Heart left ventricle (tissue), 16 donors: Measurements from ENCODE around the gene PLA2G2D. TPM values are rescaled to one million over a fixed set of nuclear protein-coding genes. Genes with fewer than 3 reads are reported as not detected.

Source experiments
- ATAC-seq, 4 donors: fragments of 200-7000 bp; cut with Tn5 transposase; one replicate each; pipeline ENCODE4 v1.9.1; 2020 to 2022; ENCODE audit warnings: moderate library complexity in 4 of 4, mild to moderate bottlenecking in 3 of 4, moderate number of reproducible peaks in 1 of 4
- DNase-seq, 5 donors: peaks; one replicate each; pipeline ENCODE4 v3.0.0-alpha.2; 2020
- H3K27ac ChIP-seq, 12 donors: fragments of 200-600 bp; sonication (generic) in 4 of 12; one replicate each; pipeline versions ENCODE4 v1.5.0 to v1.8.0; 2016 to 2022; ENCODE audit warnings: mild to moderate bottlenecking in 2 of 12
- H3K27me3 ChIP-seq, 9 donors: fragments of 200-600 bp; sonication (generic) in 2 of 9; one replicate each; pipeline versions ENCODE4 v1.5.1 to v1.8.0; 2016 to 2022; ENCODE audit warnings: mild to moderate bottlenecking in 3 of 9
- H3K36me3 ChIP-seq, 9 donors: fragments of 200-600 bp; sonication (generic) in 2 of 9; one replicate each; pipeline versions ENCODE4 v1.5.0 to v1.8.0; 2018 to 2022; ENCODE audit warnings: mild to moderate bottlenecking in 2 of 9
- H3K4me1 ChIP-seq, 12 donors: fragments of 200-600 bp; sonication (generic) in 4 of 12; one replicate each; pipeline versions ENCODE4 v1.5.0 to v1.8.0; 2016 to 2022; ENCODE audit warnings: mild to moderate bottlenecking in 3 of 12
- H3K4me3 ChIP-seq, 12 donors: fragments of 200-600 bp; sonication (generic) in 4 of 12; one replicate each; pipeline versions ENCODE4 v1.5.0 to v1.8.0; 2017 to 2022; ENCODE audit warnings: mild to moderate bottlenecking in 9 of 12, moderate library complexity in 4 of 12
- H3K9me3 ChIP-seq, 12 donors: fragments of 200-600 bp; sonication (generic) in 4 of 12; one replicate each; pipeline versions ENCODE4 v1.5.0 to v1.8.0; 2016 to 2022; ENCODE audit warnings: mild to moderate bottlenecking in 1 of 12
- POLR2A ChIP-seq, 2 donors: fragments of 450-650 bp; IDR thresholded peaks; one replicate each; pipeline ENCODE4 v1.6.1; 2017; ENCODE audit warnings: antibody characterized with exemption in 2 of 2, mild to moderate bottlenecking in 2 of 2, moderate library complexity in 2 of 2
- WGBS, 4 donors: extraction: QIAGEN DNeasy Blood & Tissue Kit in 2 of 4; methylation state at CpG; one replicate each; pipeline versions ENCODE4 v1.1.5 to v1.1.7; 2013 to 2018; 5-methylcytosine and 5-hydroxymethylcytosine counted together
- intact Hi-C, 10 donors: fragments of 100-400 bp; cut with DNase I; formaldehyde crosslinking; loops; one replicate each; pipeline versions ENCODE4 v1.11.1 to v1.14.2; 2022
- polyA plus RNA-seq, 2 donors: library from polyadenylated mRNA; stranded (reverse); fragments of 200-250 nt; gene quantifications; one replicate each; pipeline ENCODE4 v1.2.3, GENCODE V29; 2013
- total RNA-seq, 9 donors: library from RNA; depleted of rRNA in 2 of 9; stranded (reverse); fragments of >200 nt in 2 of 9; fragmentation: NEBNext Ultra II Directional in 3 of 9; extraction: Animal tissue kit (Norgen Biotek cat#: 25700) in 3 of 9; gene quantifications; one replicate each; pipeline versions ENCODE4 v1.1.0 to v1.2.4, GENCODE V29; 2016 to 2023
- TF ChIP-seq, protein P1 (sequence below), 12 donors: fragments of 200-600 bp; sonication (generic) in 4 of 12; IDR thresholded peaks; one replicate each; pipeline versions ENCODE4 v1.5.0 to v1.8.0; 2018 to 2022; ENCODE audit warnings: antibody characterized with exemption in 12 of 12, mild to moderate bottlenecking in 5 of 12
- donor health status: ischemic (EF 13 %, LVEDD 7.1; RV severe dilation, severe dysfunction).
- donor health status: healthy with polysubstance abuse.
- donor health status: DM: no; HTN: yes; CAD: no.
- donor health status: DM: no; HTN: no; CAD: no.
- donor health status: ischemic (EF 25% LVEDD 6.9; RV normal size, moderate dysfunction).
- donor health status: ischemic (EF 25% LVEDD 5.7; RV mildly dilated, moderate dysfunction).
- donor health status: healthy.
- donor health status: DM: yes; HTN: yes; CAD: no.
- donor health status: ischemic (EF 35%, LVEDD 5.7; RV mildly dilated, moderate dysfunction).
- donor health status: nonischemic (EF 11% LVEDD 7.7; RV severe dilation, severe dysfunction).
- donor health status: DM: yes; HTN: yes; CAD: no.
- donor health status: PGD.
- donor health status: ischemic (EF 29% LVEDD 5.4; RV normal size, mild dysfunction).
- donor health status: nonischemic (EF 23%, LVEDD 6.1; RV moderate dilation, normal function).

Gene PLA2G2D
- total and polyA plus RNA-seq, 11 donors: 0.85 to 5.4 TPM; not detected in 9

DNA sequence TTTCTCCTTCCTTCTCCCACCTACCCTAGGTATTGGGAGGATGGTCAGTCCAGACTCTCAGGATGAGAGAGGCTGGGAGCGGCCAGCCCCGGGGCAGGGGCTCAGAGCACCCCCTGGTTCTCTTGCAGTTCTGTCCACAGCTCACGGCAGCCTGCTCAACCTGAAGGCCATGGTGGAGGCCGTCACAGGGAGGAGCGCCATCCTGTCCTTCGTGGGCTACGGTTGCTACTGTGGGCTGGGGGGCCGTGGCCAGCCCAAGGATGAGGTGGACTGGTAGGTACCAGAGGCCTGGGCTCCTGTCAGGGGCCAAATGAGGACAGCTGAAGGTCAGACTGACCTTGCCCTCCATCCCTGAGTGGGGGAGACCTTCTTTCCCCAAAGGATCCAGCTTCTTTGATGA, 24.0 kb upstream of the PLA2G2D start:
- DNase-seq (no peak), ATAC-seq (no peak)
- Histone ChIP-seq H3K36me3 (no peaks in the 10 kb centered on the region), H3K27ac (no peak overlapping the region), H3K27me3 (no peaks in the 10 kb centered on the region), H3K4me3 (no peak overlapping the region), H3K4me1 (peaks cover 0 to 7% (median 0%) of the 10 kb centered on the region in 12 donors), H3K9me3 (no peaks in the 10 kb centered on the region)
- TF ChIP-seq POLR2A (IDR thresholded peaks at IDR 0.05): no peak
- TF ChIP-seq, protein P1, sequence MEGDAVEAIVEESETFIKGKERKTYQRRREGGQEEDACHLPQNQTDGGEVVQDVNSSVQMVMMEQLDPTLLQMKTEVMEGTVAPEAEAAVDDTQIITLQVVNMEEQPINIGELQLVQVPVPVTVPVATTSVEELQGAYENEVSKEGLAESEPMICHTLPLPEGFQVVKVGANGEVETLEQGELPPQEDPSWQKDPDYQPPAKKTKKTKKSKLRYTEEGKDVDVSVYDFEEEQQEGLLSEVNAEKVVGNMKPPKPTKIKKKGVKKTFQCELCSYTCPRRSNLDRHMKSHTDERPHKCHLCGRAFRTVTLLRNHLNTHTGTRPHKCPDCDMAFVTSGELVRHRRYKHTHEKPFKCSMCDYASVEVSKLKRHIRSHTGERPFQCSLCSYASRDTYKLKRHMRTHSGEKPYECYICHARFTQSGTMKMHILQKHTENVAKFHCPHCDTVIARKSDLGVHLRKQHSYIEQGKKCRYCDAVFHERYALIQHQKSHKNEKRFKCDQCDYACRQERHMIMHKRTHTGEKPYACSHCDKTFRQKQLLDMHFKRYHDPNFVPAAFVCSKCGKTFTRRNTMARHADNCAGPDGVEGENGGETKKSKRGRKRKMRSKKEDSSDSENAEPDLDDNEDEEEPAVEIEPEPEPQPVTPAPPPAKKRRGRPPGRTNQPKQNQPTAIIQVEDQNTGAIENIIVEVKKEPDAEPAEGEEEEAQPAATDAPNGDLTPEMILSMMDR (IDR thresholded peaks at IDR 0.05): no peak
- intact Hi-C loops: no loop called here
- WGBS, 4 donors: 91 to 94% (median 92%) methylated on average over 6 to 8 of the region's 8 CpGs

DNA sequence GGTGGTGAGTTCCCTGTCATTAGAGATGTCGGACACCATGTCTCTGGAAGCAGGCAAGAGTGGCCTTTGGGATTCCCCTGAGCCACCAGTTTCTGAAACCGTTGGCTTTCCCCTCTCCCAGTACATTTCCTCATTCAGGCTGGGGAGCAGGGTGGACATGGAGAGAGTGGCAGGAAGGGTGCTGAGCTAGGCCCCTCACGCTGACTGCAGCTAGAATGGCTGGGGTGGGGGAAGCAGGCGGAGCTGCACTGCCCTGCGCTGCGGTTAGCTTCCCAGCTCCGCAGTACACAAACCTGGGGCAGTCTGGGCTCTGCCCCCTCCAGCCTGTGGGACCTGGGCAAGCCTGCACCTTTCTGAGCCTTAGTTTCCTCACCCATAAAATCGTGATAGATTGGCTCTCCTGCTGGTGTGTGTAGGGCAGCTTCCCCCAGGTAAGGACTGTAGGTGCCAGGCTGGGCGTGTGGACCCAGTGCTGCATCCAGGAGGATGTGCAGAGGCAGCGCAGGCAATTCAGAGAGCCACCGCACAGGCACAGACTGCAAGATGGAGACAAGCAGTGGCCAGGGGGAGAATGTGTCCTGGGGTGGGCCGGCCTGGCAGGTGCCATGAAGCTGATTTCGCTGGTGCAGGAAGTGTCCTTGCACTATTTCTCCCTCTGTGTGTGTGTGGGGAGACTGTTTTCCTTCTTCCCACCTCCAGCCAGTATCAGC, 22.8 kb upstream of the PLA2G2D start:
- peaks cover 0 to 7% (median 0%) of the 10 kb centered on the region in 12 donors for H3K4me1 ChIP-seq
- H3K36me3 ChIP-seq: no peaks in the 10 kb centered on the region
- 76 to 87% (median 84%) methylated on average over 5 to 13 of the region's 13 CpGs for WGBS, 4 donors
- no peaks in the 10 kb centered on the region for H3K9me3 ChIP-seq
- no peak overlapping the region for H3K4me3 ChIP-seq
- intact Hi-C loops: no loop called here
- DNase-seq (no peak), ATAC-seq (no peak)
- no peak for TF ChIP-seq POLR2A (IDR thresholded peaks at IDR 0.05)
- TF ChIP-seq, protein P1 (IDR thresholded peaks at IDR 0.05): no peak
- no peaks in the 10 kb centered on the region for H3K27me3 ChIP-seq
- no peak overlapping the region for H3K27ac ChIP-seq

DNA sequence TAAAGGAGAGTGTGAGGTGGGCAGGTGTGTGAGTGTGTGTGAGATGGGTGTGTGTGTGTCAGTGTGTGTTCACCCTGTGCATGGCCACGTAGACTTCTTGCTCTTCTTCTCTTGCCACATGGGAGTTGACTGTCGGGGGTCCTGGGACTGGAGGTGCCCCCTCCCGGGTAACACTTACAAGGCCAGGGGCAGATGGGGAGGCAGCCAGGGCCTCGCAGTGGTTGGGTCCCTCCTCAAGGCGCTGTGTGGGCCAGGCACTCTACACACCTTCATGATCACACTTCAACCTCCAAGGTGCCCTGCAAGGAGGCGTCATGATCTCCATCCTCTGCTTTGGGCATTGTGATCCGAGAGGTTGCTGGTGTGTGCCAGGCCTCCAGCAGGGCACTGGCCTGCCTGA, 22.1 kb upstream of the PLA2G2D start:
- Histone ChIP-seq H3K36me3 (no peaks in the 10 kb centered on the region), H3K9me3 (no peaks in the 10 kb centered on the region), H3K4me1 (peaks cover 0 to 7% (median 0%) of the 10 kb centered on the region in 12 donors), H3K27ac (no peak overlapping the region), H3K4me3 (no peak overlapping the region), H3K27me3 (no peaks in the 10 kb centered on the region)
- no peak for DNase-seq
- no peak for ATAC-seq
- intact Hi-C loops: no loop called here
- WGBS, 4 donors: 79 to 92% (median 89%) methylated on average over 7 of the region's 7 CpGs
- no peak for TF ChIP-seq POLR2A (IDR thresholded peaks at IDR 0.05)
- TF ChIP-seq, protein P1 (IDR thresholded peaks at IDR 0.05): no peak

DNA sequence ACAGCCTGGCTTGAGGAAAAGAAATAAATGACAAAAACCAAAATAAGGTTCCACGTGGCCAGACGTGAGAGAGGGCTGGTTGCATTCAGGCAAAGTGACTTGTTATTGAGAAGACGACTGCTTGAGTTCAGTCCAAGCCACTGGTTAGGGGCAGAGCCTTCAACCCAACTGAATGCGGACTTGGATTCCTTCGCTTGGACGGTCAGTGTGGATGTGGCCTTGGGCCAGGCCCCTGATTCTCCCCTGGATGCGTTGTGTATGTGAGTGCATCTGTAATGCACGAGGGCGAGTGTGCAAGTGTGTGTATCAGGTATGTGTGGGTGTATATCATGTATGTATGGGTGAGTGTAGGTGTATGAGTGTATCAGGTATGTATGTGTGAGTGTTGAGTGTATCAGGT, 21.7 kb upstream of the PLA2G2D start:
- intact Hi-C loops: no loop called here
- TF ChIP-seq, protein P1 (IDR thresholded peaks at IDR 0.05): no peak
- no peak for TF ChIP-seq POLR2A (IDR thresholded peaks at IDR 0.05)
- Histone ChIP-seq H3K36me3 (no peaks in the 10 kb centered on the region), H3K27ac (no peak overlapping the region), H3K27me3 (no peaks in the 10 kb centered on the region), H3K4me3 (no peak overlapping the region), H3K4me1 (peaks cover 0 to 7% (median 0%) of the 10 kb centered on the region in 12 donors), H3K9me3 (no peaks in the 10 kb centered on the region)
- ATAC-seq (no peak), DNase-seq (no peak)
- 87 to 90% (median 88%) methylated on average over 9 of the region's 9 CpGs for WGBS, 4 donors
